Mucosa of descending colon (tissue), 3 donors: ENCODE measurements around the gene ADGRF5. TPM values are rescaled to one million over a fixed set of nuclear protein-coding genes. Genes with fewer than 3 reads are reported as not detected.

Experiments
- ATAC-seq: fragments of 200-7000 bp; cut with Tn5 transposase; one replicate; pipeline ENCODE4 v1.9.1; 2020; ENCODE audit warnings: mild to moderate bottlenecking, moderate library complexity
- DNase-seq, 3 donors: peaks; one replicate each; pipeline ENCODE4 v3.0.0-alpha.2; 2020
- H3K36me3 ChIP-seq: fragments of 200-600 bp; one replicate; pipeline ENCODE4 v1.8.0; 2021; ENCODE audit warnings: low read depth, mild to moderate bottlenecking
- H3K4me1 ChIP-seq: fragments of 200-600 bp; one replicate; pipeline ENCODE4 v1.8.0; 2021; ENCODE audit warnings: low read depth, mild to moderate bottlenecking
- H3K4me3 ChIP-seq: fragments of 200-600 bp; one replicate; pipeline ENCODE4 v1.8.0; 2021; ENCODE audit warnings: mild to moderate bottlenecking
- H3K9me3 ChIP-seq: fragments of 200-600 bp; one replicate; pipeline ENCODE4 v1.8.0; 2021; ENCODE audit warnings: mild to moderate bottlenecking
- CTCF ChIP-seq: fragments of 200-600 bp; IDR thresholded peaks from one replicate; pipeline ENCODE4 v1.8.0; 2022; ENCODE audit warnings: antibody characterized with exemption, mild to moderate bottlenecking
- intact Hi-C, 2 donors: fragments of 100-400 bp; cut with DNase I in 1 of 2; cut with micrococcal nuclease in 1 of 2; formaldehyde crosslinking; loops; one replicate each; pipeline versions ENCODE4 v1.11.0 to v1.11.1; 2022; cut with DNase I, micrococcal nuclease
- total RNA-seq, 3 donors: library from RNA; stranded (reverse); fragmentation: NEBNext Ultra II Directional in 2 of 3; extraction: Animal tissue kit (Norgen Biotek cat#: 25700) in 2 of 3; gene quantifications; one replicate each; pipeline versions ENCODE4 v1.2.1 to v1.2.4, GENCODE V29; 2021 to 2023
- donor health status: DM: no; HTN: no; CAD: no; lungs with moderate emphysema.
- donor health status: DM: no; HTN: no; CAD: no.
- donor health status: DM: no; HTN: yes; CAD: no.

The ADGRF5 gene
- total RNA-seq, 3 donors from 2014 or later = 1.9 to 9.7 (median 3.9) TPM

GRCh38 chr6:46917002-46917545 is 4.7 kb downstream of the ADGRF5 start:
- intact Hi-C loops = no loop called here
- DNase-seq (no peak), ATAC-seq (no peak)
- Histone ChIP-seq H3K9me3 (no peaks in the 10 kb centered on the region), H3K4me1 (no peaks in the 10 kb centered on the region), H3K4me3 (no peak overlapping the region), H3K36me3 (no peaks in the 10 kb centered on the region)
- TF ChIP-seq CTCF = no peak

DNA sequence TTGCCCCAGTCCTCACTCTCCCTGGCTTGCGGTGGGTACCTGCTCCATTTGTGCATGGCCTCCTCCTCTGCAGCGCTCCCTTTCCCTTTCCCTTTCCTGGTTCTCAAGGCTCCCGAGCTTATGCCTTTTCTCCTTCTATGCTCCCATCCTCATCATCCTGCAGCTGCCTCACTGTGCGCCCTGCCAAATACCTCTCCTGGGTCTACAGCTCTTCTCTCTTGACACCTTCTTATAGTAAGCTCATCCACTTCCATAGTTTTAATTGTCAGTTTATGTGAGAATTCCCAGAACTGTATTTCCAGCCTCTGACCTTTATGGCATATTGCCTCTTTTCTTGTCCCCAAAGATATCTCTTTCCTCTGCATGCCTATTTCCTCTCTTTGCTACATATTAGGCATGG is 5.9 kb downstream of the ADGRF5 start:
- Histone ChIP-seq H3K9me3 (no peaks in the 10 kb centered on the region), H3K4me1 (no peaks in the 10 kb centered on the region), H3K36me3 (no peaks in the 10 kb centered on the region), H3K4me3 (no peak overlapping the region)
- TF ChIP-seq CTCF = no peak
- ATAC-seq (no peak), DNase-seq (no peak)
- intact Hi-C loops = no loop called here

GRCh38 chr6:46915380-46915779 is 6.4 kb downstream of the ADGRF5 start:
- Histone ChIP-seq H3K4me3 (no peak overlapping the region), H3K4me1 (no peaks in the 10 kb centered on the region), H3K36me3 (no peaks in the 10 kb centered on the region), H3K9me3 (no peaks in the 10 kb centered on the region)
- ATAC-seq = no peak
- no peak for TF ChIP-seq CTCF
- intact Hi-C loops = no loop called here
- DNase-seq = no peak

DNA sequence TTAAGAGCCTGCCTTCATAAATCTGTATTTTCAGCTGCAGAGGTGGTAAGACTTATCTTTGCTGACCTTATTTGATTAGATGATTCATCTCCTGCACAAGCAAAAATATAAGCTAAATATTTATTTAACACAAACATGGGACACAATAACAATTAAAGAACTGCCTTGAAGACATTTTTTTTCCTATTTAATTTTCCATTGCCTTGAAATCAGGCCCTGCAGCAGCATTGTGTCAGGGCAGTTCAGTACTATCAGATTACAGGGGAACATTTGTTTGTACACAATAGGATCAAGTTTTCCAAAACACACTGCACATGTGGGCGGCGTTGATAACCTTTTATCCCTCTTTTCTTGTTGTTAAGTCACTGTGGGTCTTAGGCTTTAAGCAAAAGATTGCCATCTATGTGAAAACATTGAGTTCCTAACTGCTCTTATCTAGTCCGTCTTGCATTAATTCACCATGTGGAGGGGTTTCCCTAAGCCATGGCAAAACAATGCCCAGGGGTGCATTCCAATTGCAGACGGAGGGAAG is 7.4 kb downstream of the ADGRF5 start:
- no peaks in the 10 kb centered on the region for H3K9me3 ChIP-seq
- no peaks in the 10 kb centered on the region for H3K36me3 ChIP-seq
- no peaks in the 10 kb centered on the region for H3K4me1 ChIP-seq
- no peak for TF ChIP-seq CTCF
- intact Hi-C loops = no loop called here
- no peak for ATAC-seq
- H3K4me3 ChIP-seq = no peak overlapping the region
- DNase-seq = no peak

GRCh38 chr6:46909371-46909770 is 12.4 kb downstream of the ADGRF5 start:
- no peak for ATAC-seq
- no peak for DNase-seq

More at GRCh38 chr6:46909371-46909770, 12.4 kb downstream of the ADGRF5 start:
- no peaks in the 10 kb centered on the region for H3K36me3 ChIP-seq
- no peaks in the 10 kb centered on the region for H3K9me3 ChIP-seq
- intact Hi-C loops = no loop called here
- no peak for TF ChIP-seq CTCF
- no peaks in the 10 kb centered on the region for H3K4me1 ChIP-seq
- no peak overlapping the region for H3K4me3 ChIP-seq
